ENCODE measurements around the gene TUBAL3.

Gene TUBAL3

DNA sequence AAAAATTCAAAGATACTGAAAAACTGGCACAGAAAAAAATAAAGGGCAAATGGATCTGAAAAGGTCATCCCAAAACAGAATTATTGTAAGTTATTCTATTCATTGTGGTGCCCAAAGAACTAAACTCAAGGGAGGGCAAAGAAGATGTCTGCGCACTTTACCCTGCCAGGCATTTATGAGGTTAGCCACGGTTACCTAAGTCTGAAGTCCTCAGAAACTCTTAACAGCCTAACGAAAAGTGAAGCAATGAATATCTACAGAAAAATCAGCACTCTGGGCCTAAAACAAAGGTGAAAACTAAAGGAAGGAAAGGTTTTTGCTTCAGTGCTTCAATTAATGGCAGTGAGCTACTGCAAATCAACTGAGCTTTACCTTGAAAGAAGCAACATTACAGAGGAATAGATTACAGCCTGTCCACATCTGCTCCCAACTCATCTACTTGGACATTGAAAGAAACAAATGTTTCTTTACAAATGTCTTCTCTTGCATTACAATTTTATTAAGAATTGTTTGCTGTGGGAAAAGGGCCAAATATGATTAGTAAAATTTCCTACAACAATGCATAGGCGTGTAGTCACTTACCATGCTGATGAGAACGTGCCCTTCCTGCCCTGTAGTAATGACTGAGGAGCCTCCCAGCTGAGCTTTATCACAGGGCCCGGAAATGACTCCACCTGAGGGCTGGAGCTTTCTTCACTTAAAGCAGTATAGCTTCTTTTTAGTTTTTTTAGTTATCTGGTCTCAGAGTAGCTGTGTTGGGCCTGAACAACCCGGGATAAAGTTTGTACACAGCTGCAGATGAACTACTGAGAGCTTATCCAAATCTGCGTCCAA, at the start of gene TUBAL3:
Gene TUBAL3, minus strand, starts transcription at position 621 of the 834 bp plus-strand sequence. Its CDS starts 36 bp downstream, at position 585.
- DNase-seq (ENCODE audit: low read depth): no peak

DNA sequence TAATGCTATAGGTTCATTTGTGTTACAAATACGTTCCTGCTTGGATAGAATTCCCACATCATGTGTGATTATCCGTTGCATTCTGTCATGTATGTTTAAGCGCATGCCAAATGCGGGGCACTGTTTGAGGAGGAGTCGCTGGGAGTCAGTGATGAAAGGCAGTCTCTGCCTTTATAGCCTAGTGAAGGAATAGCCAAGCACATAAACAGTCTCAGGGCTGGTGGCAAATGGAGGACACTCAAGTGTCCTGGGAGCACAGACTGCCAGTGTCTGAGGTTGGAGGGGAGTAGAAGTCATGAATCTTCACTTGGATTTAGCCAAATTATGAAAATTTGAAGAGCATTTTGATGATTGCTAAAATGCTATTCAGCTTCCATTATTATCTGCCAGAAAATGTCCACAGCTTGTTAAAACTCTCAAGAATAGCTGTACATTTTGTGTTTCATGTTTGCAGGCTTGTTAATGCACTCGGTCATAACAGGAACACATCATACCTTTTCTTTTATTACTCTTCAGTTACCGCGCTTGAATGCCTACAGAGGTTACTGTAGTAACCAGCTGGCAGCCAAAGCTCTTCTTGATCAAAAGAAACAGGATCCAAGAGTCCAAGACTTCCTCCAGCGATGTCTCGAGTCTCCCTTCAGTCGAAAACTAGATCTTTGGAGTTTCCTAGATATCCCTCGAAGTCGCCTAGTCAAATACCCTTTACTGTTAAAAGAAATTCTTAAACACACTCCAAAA, 49.3 kb upstream of the TUBAL3 start:
- no peak for DNase-seq (ENCODE audit: low read depth)

DNA sequence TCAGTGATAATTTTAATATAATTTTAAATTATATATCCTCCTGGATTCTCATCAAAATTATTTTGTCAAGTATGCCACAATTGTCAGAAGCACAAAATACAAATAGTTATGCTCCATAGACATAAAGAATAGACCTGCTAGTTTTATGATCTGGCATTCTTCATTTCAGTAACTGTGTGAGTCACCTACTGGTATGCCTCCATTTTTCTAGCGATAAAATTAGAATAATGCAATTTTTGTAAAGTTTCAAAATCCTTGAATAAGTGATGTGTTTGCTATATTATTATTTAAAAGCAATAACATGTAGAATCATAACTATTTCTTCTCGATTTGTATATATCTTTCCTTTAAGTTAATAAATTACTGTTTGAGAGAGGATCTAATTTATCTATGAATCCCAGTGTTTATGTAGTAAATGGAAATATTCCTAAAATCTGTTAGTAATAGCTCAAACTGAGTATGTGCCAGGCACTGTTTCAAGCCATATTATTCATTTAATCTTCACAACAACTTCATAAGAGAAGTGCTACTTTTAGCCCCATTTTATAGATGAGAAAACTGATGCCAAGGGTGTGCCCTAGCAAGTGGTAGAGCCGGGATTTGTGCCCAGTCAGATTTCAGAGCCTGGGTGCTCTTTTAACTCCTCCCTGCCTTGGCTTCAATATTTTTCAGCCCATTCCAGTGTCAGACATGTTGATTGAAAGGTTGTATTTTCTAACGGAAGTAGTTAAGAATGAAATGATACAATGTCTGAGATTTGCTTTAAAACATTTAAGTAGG, 46.2 kb upstream of the TUBAL3 start:
- no peak for DNase-seq (ENCODE audit: low read depth)

DNA sequence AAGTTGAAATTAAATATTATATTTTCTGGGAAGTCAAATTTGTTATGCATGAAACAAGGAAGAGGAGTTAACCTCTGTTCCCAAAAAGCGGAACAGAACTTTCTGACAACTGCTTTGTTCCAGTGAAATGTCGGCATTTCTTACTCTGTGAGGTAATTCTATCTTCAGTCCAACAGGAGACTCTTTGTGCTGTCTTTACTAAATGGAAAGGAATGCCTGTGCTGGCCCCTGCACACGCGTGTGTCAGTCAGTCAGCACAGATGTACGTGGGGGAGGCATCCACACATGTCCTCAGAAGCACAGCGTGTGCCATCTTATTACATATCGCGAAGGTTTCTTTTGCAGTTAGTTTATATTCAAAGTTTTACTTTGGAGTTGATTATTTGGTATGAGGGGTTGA, 45.2 kb upstream of the TUBAL3 start:
- DNase-seq (ENCODE audit: low read depth): no peak

DNA sequence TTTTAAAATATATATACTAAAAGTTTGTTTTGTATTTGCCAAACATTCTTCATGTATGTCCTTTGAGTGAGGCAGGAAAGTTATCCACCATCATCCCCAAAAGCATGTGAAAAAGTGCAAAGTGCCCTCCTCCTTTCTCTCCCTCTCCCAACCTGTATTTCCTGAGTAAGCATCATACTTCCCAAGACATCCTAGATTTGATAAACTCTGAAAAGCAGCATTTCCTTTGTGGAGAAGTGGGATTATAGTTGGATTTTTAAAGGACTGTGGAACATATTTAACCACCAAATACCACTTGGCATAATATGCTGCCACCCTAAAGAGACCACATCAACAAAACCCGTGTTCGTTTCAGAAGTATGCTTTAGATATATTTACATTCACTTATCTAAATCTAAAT, 44.6 kb upstream of the TUBAL3 start:
- DNase-seq (ENCODE audit: low read depth): no peak

DNA sequence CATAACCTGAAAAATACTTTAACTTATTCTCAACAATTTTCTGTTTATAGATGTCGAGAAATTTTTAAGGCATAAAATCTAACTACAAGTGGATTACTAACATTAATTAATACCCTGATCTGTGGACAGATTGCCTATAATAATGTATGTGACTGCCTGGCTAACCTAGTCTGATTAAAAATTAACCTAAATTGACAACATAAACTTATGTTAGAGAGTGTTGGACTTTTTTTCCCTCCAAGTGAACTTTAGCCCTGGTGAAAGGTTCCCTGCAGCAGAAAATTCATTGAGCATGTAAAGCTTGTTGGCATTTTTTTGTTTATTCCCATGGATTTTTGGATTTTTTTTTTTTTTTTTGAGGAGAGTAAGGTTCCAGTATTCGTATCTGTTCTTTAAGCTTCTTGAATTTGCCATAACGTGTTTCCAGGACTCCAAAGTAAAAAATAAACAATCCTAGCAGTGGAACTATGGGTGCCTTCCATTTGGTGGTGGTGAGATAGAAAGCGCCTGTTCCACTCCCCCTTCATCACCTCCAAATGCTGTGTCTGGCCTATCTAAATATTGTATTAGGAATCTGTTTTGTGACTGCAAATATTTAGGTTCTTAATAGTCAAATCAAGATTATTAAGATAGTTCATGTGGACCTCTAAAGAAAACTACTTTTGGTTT, 43.8 kb upstream of the TUBAL3 start:
- DNase-seq (ENCODE audit: low read depth): no peak

DNA sequence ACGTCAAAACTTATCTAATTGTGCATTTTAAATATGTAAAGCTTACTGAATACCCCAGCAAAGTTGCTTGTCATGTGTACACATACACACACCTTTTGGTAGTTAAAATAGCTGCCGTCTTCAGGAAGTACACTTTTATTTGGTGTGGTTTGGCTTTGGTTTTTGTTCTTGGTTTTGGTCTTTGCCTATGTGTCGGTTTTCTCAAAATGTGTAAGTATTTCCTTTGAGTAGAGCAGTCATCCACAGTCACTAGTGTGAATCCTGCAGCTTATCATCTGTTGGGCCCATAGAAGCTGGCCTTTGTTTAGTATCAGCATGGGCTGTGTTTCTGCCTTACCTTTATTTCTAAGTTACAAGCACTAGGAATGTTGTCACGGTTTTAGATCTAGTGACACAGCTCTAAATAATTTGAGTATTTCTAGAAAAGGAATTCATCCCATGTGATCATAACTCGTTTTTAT, 43.0 kb upstream of the TUBAL3 start:
- peak; percentile 14 for DNase-seq (ENCODE audit: low read depth)

DNA sequence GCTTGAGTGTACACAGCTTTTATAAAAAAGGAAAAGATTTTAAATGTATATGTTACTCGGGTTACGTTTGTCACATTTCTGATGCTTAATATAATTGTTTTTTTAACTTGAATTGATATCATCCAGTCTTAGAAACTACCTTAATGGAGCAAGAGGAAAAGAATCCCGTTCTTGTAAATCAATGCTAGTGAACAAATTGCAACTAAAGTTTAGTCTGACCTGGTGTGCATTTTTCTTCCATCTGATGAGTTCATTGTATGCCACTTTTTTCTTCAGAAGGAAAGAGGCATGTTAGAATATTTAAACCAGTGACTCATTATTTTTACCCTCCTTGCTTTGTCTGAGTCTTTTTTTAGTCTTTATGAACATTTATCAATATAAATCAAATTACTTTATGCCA, 42.4 kb upstream of the TUBAL3 start:
- no peak for DNase-seq (ENCODE audit: low read depth)

DNA sequence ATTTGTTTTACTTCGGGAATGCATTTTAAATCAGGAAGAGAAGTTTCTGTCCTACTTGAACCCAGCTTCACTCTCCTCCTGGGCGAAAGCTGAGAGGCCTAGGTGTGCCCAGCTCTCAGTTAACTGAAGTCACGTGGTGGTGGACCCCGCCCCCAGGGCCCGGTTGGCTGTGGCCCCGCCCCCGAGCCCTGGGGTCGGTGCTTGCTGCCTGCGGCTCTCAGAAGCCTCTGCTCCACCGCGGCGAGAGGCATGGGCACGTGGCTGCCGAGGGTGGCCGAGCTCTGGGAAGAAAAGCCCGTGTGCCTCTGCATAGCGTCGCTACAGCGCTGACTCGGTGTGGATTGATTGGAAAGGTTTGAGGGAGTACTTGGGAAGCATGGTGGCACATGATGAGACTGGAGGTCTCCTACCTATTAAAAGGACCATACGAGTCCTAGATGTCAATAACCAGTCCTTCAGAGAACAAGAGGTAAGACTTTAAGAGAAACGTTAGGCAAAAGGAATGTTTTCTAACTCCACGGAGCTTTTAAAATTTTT, 41.8 kb upstream of the TUBAL3 start:
- DNase-seq (ENCODE audit: low read depth): peak; percentile 75

DNA sequence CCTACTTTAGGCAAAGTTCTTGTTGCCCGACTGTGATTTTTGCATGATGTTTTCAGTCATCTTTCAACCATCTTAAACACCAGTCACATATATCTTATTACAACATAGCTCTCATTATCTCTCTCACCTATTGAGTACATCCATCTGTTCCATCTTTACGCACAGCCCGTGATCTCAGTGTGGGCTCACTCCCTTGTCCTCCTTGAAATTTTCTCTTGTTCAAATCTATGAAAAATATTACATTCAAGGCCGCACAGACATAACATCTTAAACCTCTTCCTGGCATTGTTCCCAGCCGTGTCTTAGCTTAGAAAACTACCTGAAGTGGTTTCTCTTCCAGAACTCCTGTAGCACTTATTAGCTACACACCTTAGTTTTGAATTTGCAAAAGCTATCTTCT, 40.4 kb upstream of the TUBAL3 start:
- DNase-seq (ENCODE audit: low read depth): no peak

DNA sequence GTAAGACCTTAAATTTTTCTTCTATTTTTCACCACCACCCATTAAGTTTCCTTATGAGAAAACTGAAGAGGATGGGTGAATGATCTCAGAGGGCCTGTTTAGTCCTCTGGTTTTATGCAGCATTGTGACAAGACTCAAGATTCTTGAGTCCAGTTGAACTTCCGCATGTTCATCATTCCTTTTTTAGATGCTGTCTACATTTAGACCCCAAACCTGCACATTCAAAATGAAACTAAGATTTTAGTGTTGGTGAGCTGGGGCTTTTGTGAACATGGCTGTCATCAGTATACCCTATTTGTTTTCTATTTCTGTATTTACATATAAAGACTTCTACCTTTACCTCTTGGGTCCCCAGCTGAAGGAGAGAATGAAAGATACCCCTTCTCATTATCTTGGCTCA, 38.8 kb upstream of the TUBAL3 start:
- no peak for DNase-seq (ENCODE audit: low read depth)

DNA sequence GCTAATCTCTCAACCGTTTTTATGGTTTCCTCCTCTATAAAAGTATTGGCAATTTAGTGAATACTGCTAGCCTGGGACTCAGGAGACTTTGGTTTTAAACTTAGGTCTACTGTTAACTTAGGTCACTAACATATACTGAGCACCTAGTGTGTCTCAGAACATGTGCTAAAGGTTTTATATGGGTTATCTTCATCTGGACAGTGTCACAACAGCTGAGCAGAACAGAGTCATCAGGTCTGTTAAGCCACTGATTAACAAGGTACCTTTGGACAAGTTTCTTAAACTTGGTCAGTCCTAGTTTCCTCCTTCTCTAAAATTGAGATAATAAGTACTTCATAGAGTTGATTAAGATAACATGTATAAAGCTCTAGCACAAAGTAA, 38.4 kb upstream of the TUBAL3 start:
- DNase-seq (ENCODE audit: low read depth): no peak

DNA sequence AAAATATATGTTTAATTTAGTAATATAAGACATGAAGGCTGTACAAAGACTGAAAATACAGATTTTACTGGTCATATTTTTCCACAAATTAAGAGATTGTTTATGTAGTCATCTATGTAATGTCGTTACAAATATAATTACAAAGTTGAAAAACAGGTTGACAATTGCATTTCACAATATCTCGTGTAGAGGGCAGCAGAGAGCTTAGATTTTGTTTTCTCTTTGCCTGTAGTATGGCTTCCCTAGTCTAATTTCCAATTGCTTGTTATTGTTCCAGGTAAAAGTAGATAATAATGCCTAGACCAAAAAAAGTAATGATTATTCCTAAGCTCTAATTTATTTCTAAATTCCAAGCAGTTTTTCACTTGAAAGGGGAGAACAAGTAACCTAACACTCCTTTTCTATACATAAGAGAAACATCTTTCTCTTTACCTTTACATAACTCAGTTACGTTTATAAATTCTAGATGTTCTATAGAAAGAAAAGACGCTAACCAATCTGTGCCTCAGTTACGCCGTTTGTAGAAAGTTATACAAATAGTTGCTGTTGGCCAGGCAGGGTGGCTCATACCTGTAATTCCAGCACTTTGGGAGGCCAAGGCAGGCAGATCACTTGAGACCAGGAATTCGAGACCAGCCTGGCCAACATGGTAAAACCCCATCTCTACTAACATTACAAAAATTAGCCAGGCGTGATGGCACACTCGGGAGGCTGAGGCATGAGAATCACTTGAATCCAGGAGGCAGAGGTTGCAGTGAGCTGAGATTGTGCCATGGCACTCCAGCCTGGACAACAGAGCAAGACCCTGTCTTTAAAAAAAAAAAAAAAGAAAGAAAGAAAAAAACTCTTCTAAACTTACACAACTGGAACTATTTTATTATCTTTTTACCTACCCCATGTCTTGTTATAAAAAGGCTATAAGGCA, 37.7 kb upstream of the TUBAL3 start:
- DNase-seq (ENCODE audit: low read depth): peak; percentile 24

DNA sequence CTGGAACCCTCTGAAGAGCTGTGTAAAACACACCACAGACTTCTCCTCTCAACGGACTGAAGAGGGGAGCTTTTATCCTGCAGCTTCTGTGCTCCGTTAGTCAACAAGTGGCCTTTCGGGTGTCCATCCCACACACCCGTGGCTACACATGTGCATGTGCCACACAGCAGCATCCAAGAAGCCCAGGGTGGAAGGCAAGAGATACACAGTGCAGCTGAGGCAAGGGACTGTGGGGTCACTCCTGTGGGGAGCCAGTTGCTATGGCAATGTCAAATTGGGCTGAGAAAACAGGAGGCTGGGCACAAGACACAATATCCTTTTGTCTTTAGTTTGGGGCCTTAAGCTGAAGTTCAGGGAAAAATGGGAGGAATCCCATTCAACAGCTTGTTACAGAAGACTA, 36.5 kb upstream of the TUBAL3 start:
- DNase-seq (ENCODE audit: low read depth): no peak

DNA sequence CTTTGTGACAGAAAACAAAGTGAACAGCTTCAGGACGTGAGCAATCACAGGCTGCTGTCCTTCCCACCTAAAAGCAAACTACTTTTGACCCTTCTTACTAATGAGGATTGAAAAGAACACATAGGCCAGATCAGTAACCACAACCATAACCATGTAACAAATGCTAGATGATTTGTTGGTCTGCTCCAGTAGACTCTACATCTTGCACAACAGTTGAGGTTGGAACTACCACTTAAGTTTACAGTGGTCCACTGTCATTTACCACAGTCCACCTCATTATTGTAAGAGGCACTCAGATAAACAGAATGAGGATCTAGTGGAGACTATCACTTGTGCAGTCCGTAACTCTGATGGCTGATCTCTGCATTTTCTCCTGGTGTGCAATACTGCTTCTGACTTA, 35.6 kb upstream of the TUBAL3 start:
- DNase-seq (ENCODE audit: low read depth): no peak

DNA sequence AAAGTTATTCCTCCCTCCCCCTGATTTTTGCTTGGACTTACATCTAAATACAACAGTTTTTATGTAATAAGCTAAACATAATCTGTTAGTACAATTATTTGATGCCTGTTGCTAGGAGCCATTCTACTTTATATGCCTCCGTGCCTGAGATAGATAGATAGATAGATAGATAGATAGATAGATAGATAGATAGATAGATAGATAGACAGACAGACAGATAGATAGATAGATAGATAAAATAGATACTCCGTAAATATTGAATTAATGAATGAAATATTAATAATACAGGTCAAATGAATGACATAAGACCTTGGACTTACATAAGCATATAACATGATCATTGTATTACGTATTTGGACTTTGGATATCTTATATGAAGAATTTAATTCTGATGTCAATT, 30.7 kb upstream of the TUBAL3 start:
- DNase-seq (ENCODE audit: low read depth): no peak

DNA sequence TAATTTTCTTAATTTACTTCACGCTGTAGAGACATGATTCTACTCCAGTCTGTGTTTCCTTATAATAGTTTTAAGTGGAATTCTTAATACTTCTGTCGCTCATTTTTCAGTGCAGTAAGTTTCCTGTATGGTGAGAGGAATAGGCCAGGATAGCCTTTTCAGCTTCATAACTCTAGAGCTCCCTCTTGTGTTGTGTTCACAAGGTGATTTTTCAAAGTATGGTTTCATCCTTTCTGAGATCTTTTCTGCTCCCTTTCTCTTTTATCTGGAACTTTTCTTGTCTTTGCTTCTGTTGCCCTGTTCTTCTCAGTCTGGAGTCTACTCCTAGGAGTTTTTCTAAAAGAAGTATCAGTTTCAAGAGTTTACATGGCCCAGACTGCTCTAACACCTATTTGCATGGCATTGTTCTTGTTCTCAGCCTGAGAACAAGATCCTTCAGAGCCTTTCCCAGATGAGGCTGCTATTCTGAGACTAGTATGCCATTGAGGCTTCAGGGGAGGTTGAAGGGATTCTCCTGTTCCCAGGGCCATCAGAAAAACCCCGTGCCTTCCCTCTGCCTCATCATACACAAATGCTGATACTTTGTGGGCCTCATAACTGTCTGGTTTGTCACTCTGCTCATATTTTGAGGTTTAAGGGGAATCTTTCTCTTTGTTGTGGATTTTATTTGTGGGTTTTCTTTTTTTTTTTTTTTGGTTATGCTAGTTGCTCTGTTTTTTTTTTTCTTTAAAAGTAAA, 29.6 kb upstream of the TUBAL3 start:
- no peak for DNase-seq (ENCODE audit: low read depth)

DNA sequence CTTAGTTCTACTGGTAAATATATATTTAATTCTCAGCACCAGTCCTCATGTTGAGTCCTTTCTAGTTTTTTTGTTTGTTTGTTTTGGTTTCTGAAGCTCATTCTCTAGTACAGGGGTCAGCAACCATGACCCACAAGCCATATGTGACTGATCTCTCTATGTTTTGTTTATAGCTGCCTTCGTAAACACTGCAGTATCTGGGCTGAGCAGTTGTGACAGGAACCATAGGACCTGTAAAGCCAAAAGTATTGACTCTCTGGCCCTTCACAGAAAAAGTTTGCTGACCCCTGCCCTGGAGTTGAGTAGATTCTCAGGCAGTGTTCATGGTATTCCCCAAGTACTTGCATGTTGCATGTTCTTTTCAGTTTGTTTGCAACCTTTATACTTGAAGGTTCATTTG, 28.6 kb upstream of the TUBAL3 start:
- no peak for DNase-seq (ENCODE audit: low read depth)

DNA sequence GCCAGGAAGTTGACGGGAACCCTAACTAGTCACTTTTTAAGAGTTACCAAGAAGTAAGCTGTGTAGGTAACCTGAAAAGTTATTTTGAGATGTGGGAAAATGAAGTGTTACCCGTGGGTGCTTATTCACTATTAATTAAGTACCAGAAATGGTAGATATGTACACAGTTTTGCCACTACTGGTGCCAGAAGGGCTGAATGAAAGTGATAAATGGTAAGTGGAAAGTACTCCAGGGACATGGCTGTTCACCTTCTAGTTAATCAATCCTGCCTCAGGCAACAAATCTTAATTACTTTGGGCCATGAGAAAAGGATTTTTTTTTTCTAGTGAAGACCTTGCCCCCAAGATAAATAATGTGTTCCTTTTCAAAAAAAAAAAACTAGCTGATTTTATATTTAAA, 23.5 kb upstream of the TUBAL3 start:
- DNase-seq (ENCODE audit: low read depth): no peak

DNA sequence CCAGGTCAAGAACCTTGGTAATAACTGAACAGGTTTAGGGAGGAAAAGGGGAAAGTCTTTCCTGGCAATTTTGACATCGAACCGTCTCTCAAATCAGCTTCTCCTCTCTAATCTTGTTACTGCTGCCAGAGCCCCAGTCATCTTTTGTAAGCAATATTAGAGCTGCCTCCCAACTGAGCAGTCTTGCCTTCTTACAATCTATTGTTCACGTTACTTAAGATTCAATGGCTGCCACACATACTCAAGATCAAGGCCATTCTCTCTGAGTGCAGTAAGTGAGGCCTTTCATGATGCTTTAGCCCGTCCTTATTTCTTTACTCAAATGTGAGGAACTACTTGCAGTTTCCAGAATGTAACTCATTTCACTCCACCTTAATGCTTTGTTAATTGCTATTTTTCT, 20.1 kb upstream of the TUBAL3 start:
- no peak for DNase-seq (ENCODE audit: low read depth)
